Activated CD8-positive, alpha-beta memory T cell treated with anti-CD3 and anti-CD28 coated beads, Interleukin-2, amount 10 ng/mL, durations not matched to agents 7 days and 5 days (primary cell): ENCODE data around the gene TRAF3. TPM values are rescaled to one million over a fixed set of nuclear protein-coding genes. Genes with fewer than 3 reads are reported as not detected.

Experiments used
- ATAC-seq: fragments of 150-1000 bp; cut with Tn5 transposase; one replicate; pipeline ENCODE4 v1.10.0; 2021; ENCODE audit warnings: moderate library complexity
- CTCF ChIA-PET: fragments of 350-600 bp; sonication (Branson Sonifier 250); formaldehyde crosslinking; loops from one replicate; lab custom pipeline; 2021; ENCODE audit warnings: antibody characterized with exemption; lab: Charles Lee
- DNase-seq: peaks from one replicate; pipeline ENCODE4 v3.0.0-alpha.2; 2020
- H3K27ac Mint-ChIP-seq: one replicate; pipeline ENCODE4 v1.8.0; 2021; ENCODE audit warnings: mild to moderate bottlenecking, mixed read lengths
- H3K27me3 Mint-ChIP-seq: one replicate; pipeline ENCODE4 v1.8.0; 2021; ENCODE audit warnings: mixed read lengths
- H3K36me3 Mint-ChIP-seq: one replicate; pipeline ENCODE4 v1.8.0; 2021; ENCODE audit warnings: mild to moderate bottlenecking, mixed read lengths
- H3K4me1 Mint-ChIP-seq: one replicate; pipeline ENCODE4 v1.8.0; 2021; ENCODE audit warnings: mixed read lengths
- H3K4me3 Mint-ChIP-seq: one replicate; pipeline ENCODE4 v1.8.0; 2021; ENCODE audit warnings: mild to moderate bottlenecking, moderate library complexity, mixed read lengths
- H3K9me3 Mint-ChIP-seq: one replicate; pipeline ENCODE4 v1.8.0; 2022; ENCODE audit warnings: low read depth, mixed read lengths
- total RNA-seq, 2 experiments: library from RNA; stranded (reverse); gene quantifications; one replicate each; pipeline ENCODE4 v1.2.3, GENCODE V29; 2021

The TRAF3 gene
- total RNA-seq, 2 experiments from 2014 or later: 49.5 to 78.1 TPM

DNA sequence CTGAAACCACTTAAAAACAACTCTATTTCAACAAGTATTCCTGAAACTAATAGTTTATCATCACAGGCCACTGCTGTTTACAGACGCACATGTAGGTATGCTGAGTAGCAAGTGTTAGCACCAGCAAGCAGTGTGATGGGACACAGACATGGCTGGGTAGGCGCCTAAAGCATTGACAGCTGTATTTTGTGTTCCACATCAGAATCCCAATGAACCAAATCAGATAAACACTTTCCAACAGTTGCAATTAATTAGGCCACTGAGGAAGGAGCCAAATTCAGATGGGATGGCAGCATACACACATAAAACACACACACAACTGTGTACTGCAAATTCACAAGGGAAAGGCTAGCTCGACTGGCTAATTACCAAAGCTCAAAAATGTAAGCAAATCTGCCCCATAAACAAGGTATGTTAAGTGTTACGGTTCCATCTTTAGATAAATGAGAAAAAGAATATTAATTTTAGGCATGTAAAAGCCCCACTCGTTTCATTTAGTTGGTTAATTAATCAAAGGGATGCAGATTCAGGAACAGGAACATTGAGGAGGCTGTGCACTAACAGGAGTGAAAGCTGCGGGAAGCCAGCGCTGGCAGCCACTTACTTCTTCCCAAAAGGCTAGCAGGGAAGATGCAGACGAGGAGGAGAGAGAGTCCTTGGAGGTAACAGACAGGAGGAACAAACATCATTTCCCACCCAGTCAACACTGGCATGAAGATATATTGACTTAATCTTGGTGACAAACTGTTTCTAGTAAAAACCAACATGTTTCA lies 178.6 kb downstream of the TRAF3 start:
- CTCF ChIA-PET: interaction anchor here (1.3 kb wide), 1 partner anchor 262 kb away, joined by 3 read pairs; no protein-coding TSS in a partner anchor
- no peaks in the 10 kb centered on the region for H3K27me3 Mint-ChIP-seq
- H3K4me1 Mint-ChIP-seq: no peaks in the 10 kb centered on the region
- no peak overlapping the region for H3K4me3 Mint-ChIP-seq
- H3K9me3 Mint-ChIP-seq: no peaks in the 10 kb centered on the region
- DNase-seq: no peak
- no peaks in the 10 kb centered on the region for H3K36me3 Mint-ChIP-seq
- ATAC-seq: no peak
- no peak overlapping the region for H3K27ac Mint-ChIP-seq

DNA sequence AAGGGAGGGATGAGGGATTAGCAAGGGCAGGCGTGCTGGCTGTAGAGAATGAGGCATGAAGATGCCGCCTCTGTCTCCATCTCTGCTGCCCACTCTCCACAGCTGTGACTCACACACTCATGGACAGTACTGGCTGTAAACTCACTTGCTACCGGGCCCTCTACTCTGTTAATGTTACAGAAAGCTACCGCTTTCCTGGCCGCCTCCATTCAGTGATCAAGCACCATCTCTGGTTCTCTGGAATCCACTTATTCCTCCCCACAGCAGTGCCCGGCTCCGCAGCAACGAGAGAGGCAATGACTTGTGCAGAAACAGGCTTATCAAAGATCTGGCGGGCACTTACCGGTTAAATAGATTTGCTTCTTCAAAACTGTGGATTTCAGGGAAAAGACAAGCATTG lies 180.0 kb downstream of the TRAF3 start:
- no peaks in the 10 kb centered on the region for H3K9me3 Mint-ChIP-seq
- no peaks in the 10 kb centered on the region for H3K27me3 Mint-ChIP-seq
- H3K4me3 Mint-ChIP-seq: no peak overlapping the region
- no peaks in the 10 kb centered on the region for H3K4me1 Mint-ChIP-seq
- no peak overlapping the region for H3K27ac Mint-ChIP-seq
- DNase-seq: no peak
- CTCF ChIA-PET: no interaction called here
- ATAC-seq: no peak
- no peaks in the 10 kb centered on the region for H3K36me3 Mint-ChIP-seq

DNA sequence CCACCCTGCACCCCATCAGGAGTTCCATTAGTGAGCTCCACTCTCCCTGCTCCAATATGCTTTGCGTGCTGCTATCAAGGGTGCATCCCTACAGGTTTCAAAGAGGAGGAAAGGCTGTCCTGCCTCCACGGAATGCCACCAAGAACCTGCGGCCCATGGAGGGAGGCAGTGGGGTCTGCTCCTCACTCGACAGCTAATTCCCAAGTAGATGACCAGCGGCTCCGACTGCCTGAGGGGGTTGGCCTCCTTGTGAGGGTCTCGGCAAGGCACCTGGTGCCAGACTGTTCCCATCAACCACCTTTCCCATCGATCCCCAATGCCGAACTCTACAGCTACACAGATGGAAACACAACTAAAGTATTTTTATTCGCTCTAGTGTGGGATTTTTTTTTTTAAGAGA lies 181.2 kb downstream of the TRAF3 start:
- Mint-ChIP-seq H3K27ac (no peak overlapping the region), H3K36me3 (no peaks in the 10 kb centered on the region), H3K9me3 (no peaks in the 10 kb centered on the region), H3K27me3 (no peaks in the 10 kb centered on the region), H3K4me1 (no peaks in the 10 kb centered on the region), H3K4me3 (no peak overlapping the region)
- ATAC-seq (no peak), DNase-seq (no peak)
- CTCF ChIA-PET: no interaction called here

Other genes starting within 250 kb of the TRAF3 start
- gene RCOR1, start 184.8 kb upstream of the TRAF3 start, total RNA-seq: 10 to 100 TPM; 18.3 to 19.4 TPM
- gene AMN, start 145.2 kb downstream of the TRAF3 start, total RNA-seq: under 1 TPM; 0.35 to 0.53 TPM